Subcutaneous abdominal adipose tissue (tissue), 5 donors: ENCODE data around the gene NANOS3.

Source experiments
- H3K27ac ChIP-seq: one replicate; pipeline ENCODE4 v1.7.0; 2013; ENCODE audit warnings: low read depth, mild to moderate bottlenecking, inconsistent platforms, low read length, moderate library complexity
- H3K27me3 ChIP-seq, 5 donors: one replicate each; pipeline ENCODE4 v1.7.0; 2013; ENCODE audit warnings: low read length in 5 of 5, inconsistent platforms in 1 of 5; ENCODE audit not compliant: control insufficient read depth in 5 of 5, insufficient read depth in 4 of 5
- H3K36me3 ChIP-seq, 5 donors: one replicate each; pipeline ENCODE4 v1.7.0; 2013; ENCODE audit warnings: low read length in 5 of 5; ENCODE audit not compliant: control insufficient read depth in 5 of 5, insufficient read depth in 5 of 5
- H3K4me1 ChIP-seq, 5 donors: one replicate each; pipeline ENCODE4 v1.7.0; 2013; ENCODE audit warnings: low read length in 5 of 5, mild to moderate bottlenecking in 3 of 5, moderate library complexity in 1 of 5; ENCODE audit not compliant: control insufficient read depth in 5 of 5, insufficient read depth in 5 of 5
- H3K4me3 ChIP-seq, 5 donors: one replicate each; pipeline ENCODE4 v1.7.0; 2013; ENCODE audit warnings: low read length in 5 of 5, low read depth in 1 of 5
- H3K9ac ChIP-seq, 5 donors: one replicate each; pipeline ENCODE4 v1.7.0; 2013; ENCODE audit warnings: low read length in 5 of 5, mild to moderate bottlenecking in 4 of 5, moderate library complexity in 3 of 5
- H3K9me3 ChIP-seq, 5 donors: one replicate each; pipeline ENCODE4 v1.7.0; 2013; ENCODE audit warnings: low read length in 5 of 5; ENCODE audit not compliant: control insufficient read depth in 5 of 5
- donor health status: healthy.
- donor health status: healthy.
- donor health status: healthy.
- donor health status: healthy.
- donor health status: healthy.

NANOS3 gene

DNA sequence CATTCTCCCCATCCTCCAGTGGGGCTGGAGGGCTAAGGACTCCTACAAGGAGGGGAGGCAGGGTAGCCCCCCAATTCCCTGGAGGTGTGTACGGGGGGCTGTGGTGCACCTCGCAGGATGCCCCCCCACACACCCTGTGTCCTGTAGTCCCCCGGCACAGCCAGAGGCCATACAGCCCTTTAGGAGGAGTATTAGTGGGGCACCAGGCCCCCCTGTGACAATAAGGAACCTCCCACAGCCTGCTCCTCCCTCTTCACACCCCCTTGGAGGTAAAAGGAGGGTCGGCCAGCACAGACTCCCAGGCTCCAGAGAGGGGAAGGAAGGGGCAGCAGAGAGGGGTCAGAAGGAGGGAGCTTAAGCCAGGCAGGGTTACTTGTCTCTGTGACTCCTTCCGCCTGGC, at the start of gene NANOS3:
Gene NANOS3 (plus strand): TSS at position 301 of the 400 bp plus-strand sequence. CDS start 115 bp downstream, outside the sequence.
- H3K4me3 ChIP-seq = no peak within 1 kb of the TSS
- H3K9ac ChIP-seq = peak within 1 kb of the TSS in 1 of 5 donors; percentile 35

GRCh38 chr19:13827656-13828055, 49.3 kb upstream of the NANOS3 start:
- H3K4me3 ChIP-seq = no peak overlapping the region
- peaks cover 3 to 8% (median 8%) of the 10 kb centered on the region in 5 donors for H3K4me1 ChIP-seq
- no peaks in the 10 kb centered on the region for H3K27me3 ChIP-seq
- no peak overlapping the region for H3K27ac ChIP-seq
- no peaks in the 10 kb centered on the region for H3K9me3 ChIP-seq
- no peak overlapping the region for H3K9ac ChIP-seq
- peaks cover 0 to 38% (median 24%) of the 10 kb centered on the region in 5 donors for H3K36me3 ChIP-seq

More for the DNA sequence above, at the start of gene NANOS3:
- Histone ChIP-seq H3K36me3 (no peaks in the 10 kb centered on the region), H3K27me3 (peaks cover 0 to 2% (median 0%) of the 10 kb centered on the region in 5 donors), H3K9me3 (no peaks in the 10 kb centered on the region), H3K27ac (no peak within 1 kb of the TSS), H3K4me1 (peaks cover 2 to 41% (median 28%) of the 10 kb centered on the region in 5 donors)

GRCh38 chr19:13830114-13830740, 46.7 kb upstream of the NANOS3 start:
- Histone ChIP-seq H3K27me3 (no peaks in the 10 kb centered on the region), H3K36me3 (peaks cover 0 to 51% (median 28%) of the 10 kb centered on the region in 5 donors), H3K9ac (no peak overlapping the region), H3K27ac (no peak overlapping the region), H3K4me1 (peaks cover 8 to 19% (median 10%) of the 10 kb centered on the region in 5 donors), H3K9me3 (no peaks in the 10 kb centered on the region), H3K4me3 (no peak overlapping the region)

GRCh38 chr19:13830741-13831536, 46.0 kb upstream of the NANOS3 start:
- Histone ChIP-seq H3K4me1 (peaks cover 10 to 24% (median 14%) of the 10 kb centered on the region in 5 donors), H3K27me3 (no peaks in the 10 kb centered on the region), H3K36me3 (peaks cover 0 to 49% (median 33%) of the 10 kb centered on the region in 5 donors), H3K9ac (no peak overlapping the region), H3K4me3 (no peak overlapping the region), H3K9me3 (no peaks in the 10 kb centered on the region), H3K27ac (peak overlapping the region; percentile 10)

DNA sequence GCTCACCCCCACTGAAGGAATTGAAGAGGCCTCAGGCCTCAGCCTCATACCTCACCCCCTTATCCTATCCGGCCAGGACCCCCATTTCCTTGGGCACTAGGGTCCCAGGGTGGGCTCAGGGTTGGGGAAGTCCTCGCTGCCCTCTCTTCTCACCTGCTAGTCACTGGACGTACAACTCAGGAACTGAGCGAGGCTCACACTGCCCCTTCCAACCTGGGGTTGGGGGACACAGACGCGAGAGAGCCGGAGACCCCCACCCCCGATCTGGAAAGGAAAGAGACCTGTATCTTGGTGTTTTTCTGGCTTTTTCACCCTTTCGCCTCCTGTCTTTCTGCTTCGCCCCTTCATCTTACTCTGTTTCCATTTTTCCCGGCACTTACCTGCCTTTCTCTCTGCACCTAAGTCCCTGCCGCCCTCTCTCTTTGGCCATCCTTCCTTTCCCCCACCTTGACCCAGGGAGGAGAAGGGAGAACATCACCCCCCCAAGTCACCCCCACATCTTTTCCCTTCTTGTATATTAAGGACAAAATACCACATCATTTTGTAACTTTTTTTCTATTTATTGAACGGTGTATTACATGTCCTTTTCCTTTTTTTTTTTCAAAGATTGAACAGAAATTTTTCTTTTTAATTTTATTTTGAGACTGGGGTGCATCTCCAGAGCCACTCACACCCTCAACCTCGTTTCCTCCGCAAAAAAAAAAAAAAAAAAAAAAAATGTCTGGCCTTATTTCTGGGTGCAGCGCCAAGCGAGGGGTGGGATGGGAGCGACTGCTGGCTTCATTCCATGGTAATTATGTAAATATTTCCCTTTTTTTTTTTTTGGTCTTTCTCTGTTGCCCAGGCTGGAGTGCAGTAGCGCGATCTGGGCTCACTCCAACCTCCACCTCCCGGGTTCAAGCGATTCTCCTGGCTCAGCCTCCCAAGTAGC, 45.1 kb upstream of the NANOS3 start:
- Histone ChIP-seq H3K27ac (peak overlapping the region; percentile 10), H3K4me3 (no peak overlapping the region), H3K9me3 (no peaks in the 10 kb centered on the region), H3K9ac (no peak overlapping the region), H3K36me3 (peaks cover 0 to 55% (median 42%) of the 10 kb centered on the region in 5 donors), H3K27me3 (no peaks in the 10 kb centered on the region), H3K4me1 (peaks cover 11 to 33% (median 23%) of the 10 kb centered on the region in 5 donors)

- H3K36me3 ChIP-seq = peaks cover 0 to 54% (median 37%) of the 10 kb centered on the region in 5 donors
- peak overlapping the region; percentile 72 for H3K27ac ChIP-seq
- H3K4me3 ChIP-seq = peak overlapping the region in 3 of 5 donors; percentile 11 to 44 (median 24)
- H3K9ac ChIP-seq = peak overlapping the region in 3 of 5 donors; percentile 26 to 44 (median 35)
- peaks cover 11 to 51% (median 38%) of the 10 kb centered on the region in 5 donors for H3K4me1 ChIP-seq
- no peaks in the 10 kb centered on the region for H3K27me3 ChIP-seq
- no peaks in the 10 kb centered on the region for H3K9me3 ChIP-seq
These were observed 43.3 kb upstream of the NANOS3 start for GRCh38 chr19:13833330-13834243.

- Histone ChIP-seq H3K4me1 (peaks cover 11 to 59% (median 46%) of the 10 kb centered on the region in 5 donors), H3K36me3 (peaks cover 0 to 63% (median 38%) of the 10 kb centered on the region in 5 donors), H3K9me3 (no peaks in the 10 kb centered on the region), H3K27me3 (no peaks in the 10 kb centered on the region), H3K9ac (peak overlapping the region in 3 of 5 donors; percentile 5 to 26 (median 7)), H3K4me3 (peak overlapping the region in 3 of 5 donors; percentile 6 to 44 (median 11)), H3K27ac (peak overlapping the region; percentile 72)
These were observed 42.5 kb upstream of the NANOS3 start for GRCh38 chr19:13834244-13835069.

GRCh38 chr19:13835791-13836723, 40.9 kb upstream of the NANOS3 start:
- Histone ChIP-seq H3K9ac (peak overlapping the region in 2 of 5 donors; percentile 51 to 66), H3K9me3 (no peaks in the 10 kb centered on the region), H3K4me3 (peak overlapping the region; percentile 29 to 54 (median 47)), H3K4me1 (peaks cover 11 to 75% (median 59%) of the 10 kb centered on the region in 5 donors), H3K27me3 (no peaks in the 10 kb centered on the region), H3K27ac (peak overlapping the region; percentile 100), H3K36me3 (peaks cover 0 to 58% (median 29%) of the 10 kb centered on the region in 5 donors)
